GDM1 (cell line): ENCODE results near the gene TRIM4.

Source experiments
- DNase-seq: peaks from one replicate; lab custom pipeline; 2025; lab: John Stamatoyannopoulos, UW

The TRIM4 gene

DNA sequence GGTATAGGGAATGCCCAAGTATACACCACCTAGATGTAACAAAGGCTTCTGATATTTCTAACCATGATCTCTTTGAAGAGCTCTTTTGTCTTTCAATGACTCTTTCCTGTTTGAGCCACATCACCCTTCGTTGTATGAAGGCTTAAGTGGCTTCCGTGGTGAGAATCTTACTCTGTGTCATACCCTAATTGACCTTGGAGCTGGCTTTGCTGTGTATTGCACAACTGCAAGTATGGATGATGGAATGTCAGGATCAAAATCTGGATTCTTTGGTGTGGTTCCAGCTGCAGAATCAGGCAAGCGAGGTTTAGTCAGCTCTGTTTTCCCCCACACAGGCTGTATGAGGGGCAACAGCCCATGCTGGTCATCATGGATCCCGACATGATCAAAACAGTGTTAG, 75.5 kb downstream of the TRIM4 start:
- DNase-seq, result no peak

DNA sequence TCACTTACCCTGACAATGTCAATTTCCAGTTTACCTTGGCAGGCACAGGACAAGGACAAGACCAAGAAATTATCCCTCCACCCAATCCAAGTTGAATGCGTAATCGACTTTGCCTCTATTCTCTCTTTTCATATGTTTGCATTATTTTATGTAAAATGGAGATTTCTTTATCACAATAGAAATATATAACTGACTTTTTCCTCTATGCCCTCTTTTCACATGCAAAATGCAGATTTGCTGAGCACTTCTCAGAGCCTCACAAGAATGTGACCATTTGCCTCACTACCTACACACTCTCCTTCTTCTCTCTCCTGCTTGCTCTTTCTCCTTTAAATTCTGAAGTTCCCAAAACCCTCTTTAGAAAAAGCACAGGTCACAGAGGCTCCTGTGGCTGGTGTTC, 76.4 kb downstream of the TRIM4 start:
- no peak for DNase-seq
